HEK293 (cell line): ENCODE measurements around the gene RIPPLY2.

Experiments used
- CTCF ChIA-PET: fragments of 350-600 bp; formaldehyde crosslinking; extraction: SDS; loops from one replicate; lab custom pipeline; 2021; ENCODE audit warnings: antibody characterized with exemption; lab: Yijun Ruan, JAX
- POLR2A ChIA-PET: fragments of 300-600 bp; formaldehyde crosslinking; extraction: SDS; loops from one replicate; lab custom pipeline; 2020; ENCODE audit warnings: antibody characterized with exemption, inconsistent platforms; lab: Yijun Ruan, JAX
- H3K27ac ChIP-seq: fragments of 200-500 bp; sonication (Bioruptor generic); 2 replicates; pipeline ENCODE4 v1.5.1; 2014; ENCODE audit warnings: low read depth, low read length, control low read depth, inconsistent platforms; ENCODE audit errors: extremely low read depth
- H3K36me3 ChIP-seq, 2 experiments: fragments of 200-500 bp in 1 of 2; sonication (Bioruptor generic) in 1 of 2; 1 replicate in 1 of 2; 2 replicates in 1 of 2; pipeline ENCODE4 v1.5.1; 2014 to 2017; ENCODE audit warnings: inconsistent platforms in 2 of 2, low read length in 2 of 2; ENCODE audit not compliant: control insufficient read depth in 2 of 2, insufficient read depth in 1 of 2
- H3K4me1 ChIP-seq: fragments of 200-500 bp; sonication (Bioruptor generic); 2 replicates; pipeline ENCODE4 v1.5.1; 2014; ENCODE audit warnings: mild to moderate bottlenecking, low read length, inconsistent platforms; ENCODE audit not compliant: control insufficient read depth, insufficient read depth
- H3K4me3 ChIP-seq: 2 replicates; pipeline ENCODE4 v1.5.1; 2011; ENCODE audit warnings: low read depth, mild to moderate bottlenecking, control low read depth, low read length, moderate library complexity
- H3K9me3 ChIP-seq: fragments of 200-500 bp; sonication (Bioruptor generic); 2 replicates; pipeline ENCODE4 v1.5.1; 2014; ENCODE audit warnings: low read depth, low read length, inconsistent platforms; ENCODE audit not compliant: control insufficient read depth, insufficient read depth
- BCL11A ChIP-seq: fragments of 450-650 bp; formaldehyde crosslinking; IDR thresholded peaks from 2 replicates; pipeline ENCODE4 v1.5.1; 2016; ENCODE audit warnings: low read depth, missing biosample characterization, missing genetic modification characterization
- EGR2 ChIP-seq: fragments of 450-650 bp; formaldehyde crosslinking; IDR thresholded peaks from 2 replicates; pipeline ENCODE4 v1.5.1; 2016; ENCODE audit warnings: low read depth, missing biosample characterization, missing genetic modification characterization
- KLF10 ChIP-seq: fragments of 450-650 bp; IDR thresholded peaks from 2 replicates; pipeline ENCODE4 v1.5.1; 2018; ENCODE audit warnings: missing biosample characterization, mild to moderate bottlenecking, missing genetic modification characterization
- SP2 ChIP-seq: fragments of 450-650 bp; formaldehyde crosslinking; IDR thresholded peaks from 2 replicates; pipeline ENCODE4 v1.5.1; 2016; ENCODE audit warnings: missing biosample characterization, missing genetic modification characterization
- ZBTB17 ChIP-seq: fragments of 450-650 bp; formaldehyde crosslinking; IDR thresholded peaks from 2 replicates; pipeline ENCODE4 v1.5.1; 2016; ENCODE audit warnings: missing biosample characterization, missing genetic modification characterization
- ZBTB26 ChIP-seq: fragments of 450-650 bp; formaldehyde crosslinking; optimal IDR thresholded peaks from 2 replicates; pipeline ENCODE3; 2016; ENCODE audit warnings: missing biosample characterization, mild to moderate bottlenecking, missing genetic modification characterization
- ZNF148 ChIP-seq: fragments of 450-650 bp; formaldehyde crosslinking; IDR thresholded peaks from 2 replicates; pipeline ENCODE4 v1.5.0; 2017; ENCODE audit warnings: missing biosample characterization, missing genetic modification characterization, borderline replicate concordance
- ZNF211 ChIP-seq: fragments of 450-650 bp; formaldehyde crosslinking; IDR thresholded peaks from 2 replicates; pipeline ENCODE4 v1.5.1; 2016; ENCODE audit warnings: low read depth, missing biosample characterization, missing genetic modification characterization
- ZNF354C ChIP-seq: fragments of 450-650 bp; formaldehyde crosslinking; IDR thresholded peaks from 2 replicates; pipeline ENCODE4 v1.5.1; 2016; ENCODE audit warnings: missing biosample characterization, missing genetic modification characterization, low read depth, borderline replicate concordance
- ZNF366 ChIP-seq: fragments of 450-650 bp; formaldehyde crosslinking; conservative IDR thresholded peaks from 2 replicates; pipeline ENCODE4 v1.5.1; 2016; ENCODE audit warnings: missing biosample characterization, missing genetic modification characterization
- ZNF398 ChIP-seq: fragments of 450-650 bp; formaldehyde crosslinking; IDR thresholded peaks from 2 replicates; pipeline ENCODE4 v1.5.1; 2017; ENCODE audit warnings: missing biosample characterization, missing genetic modification characterization
- ZNF423 ChIP-seq: fragments of 450-650 bp; formaldehyde crosslinking; IDR thresholded peaks from 2 replicates; pipeline ENCODE4 v1.5.1; 2016; ENCODE audit warnings: missing biosample characterization, missing genetic modification characterization
- ZNF544 ChIP-seq: fragments of 450-650 bp; formaldehyde crosslinking; IDR thresholded peaks from 2 replicates; pipeline ENCODE4 v1.5.0; 2017; ENCODE audit warnings: missing biosample characterization, missing genetic modification characterization
- ZNF549 ChIP-seq: fragments of 450-650 bp; IDR thresholded peaks from 2 replicates; pipeline ENCODE4 v1.5.1; 2018; ENCODE audit warnings: missing biosample characterization, missing genetic modification characterization, mild to moderate bottlenecking, inconsistent platforms, moderate library complexity
- ZNF558 ChIP-seq: fragments of 450-650 bp; formaldehyde crosslinking; IDR thresholded peaks from 2 replicates; pipeline ENCODE4 v1.5.1; 2016; ENCODE audit warnings: missing biosample characterization, missing genetic modification characterization
- ZNF670 ChIP-seq: fragments of 450-650 bp; formaldehyde crosslinking; IDR thresholded peaks from 2 replicates; pipeline ENCODE4 v1.5.1; 2016; ENCODE audit warnings: missing biosample characterization, missing genetic modification characterization, low read depth
- ZNF692 ChIP-seq: fragments of 450-650 bp; formaldehyde crosslinking; IDR thresholded peaks from 2 replicates; pipeline ENCODE4 v1.5.1; 2016; ENCODE audit warnings: missing biosample characterization, missing genetic modification characterization
- ZSCAN30 ChIP-seq: fragments of 450-650 bp; IDR thresholded peaks from 2 replicates; pipeline ENCODE4 v1.5.1; 2018; ENCODE audit warnings: missing biosample characterization, mild to moderate bottlenecking, missing genetic modification characterization, moderate library complexity

RIPPLY2 gene

DNA sequence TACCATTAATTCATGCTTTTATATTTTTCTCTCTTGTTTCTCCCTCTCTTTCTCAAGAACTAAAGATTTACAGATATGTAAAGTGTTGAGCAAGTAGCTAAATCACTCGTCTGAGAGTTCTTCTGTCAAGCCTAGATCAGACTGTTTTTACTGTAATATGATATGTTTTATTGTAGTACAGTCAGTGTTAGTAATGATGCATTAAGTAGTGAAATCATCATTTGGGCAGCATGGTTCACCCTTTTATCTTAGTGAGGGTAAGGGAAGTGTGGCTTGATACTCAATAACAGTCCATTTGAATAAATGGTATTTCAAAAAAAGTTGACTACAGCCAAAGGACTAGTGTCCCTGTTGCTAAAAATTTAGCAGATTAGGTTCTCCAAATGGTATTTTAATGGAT is 15.5 kb downstream of the RIPPLY2 start (continued):
- TF ChIP-seq ZNF148 (tag by site-specific recombination) (no peak), BCL11A (tag by site-specific recombination) (no peak), ZNF558 (tag by site-specific recombination) (peak; percentile 87), SP2 (tag by site-specific recombination) (no peak), ZNF366 (peak; percentile 88), ZBTB17 (peak; percentile 69), KLF10 (no peak; the same call in 1 of the 2 replicates), ZNF692 (tag by site-specific recombination) (peak; percentile 83), ZSCAN30 (peak; percentile 17; the same call in 1 of the 2 replicates), ZBTB26 (tag by site-specific recombination) (no peak), ZNF544 (tag by site-specific recombination) (no peak)

- H3K4me1 ChIP-seq, result no peaks in the 10 kb centered on the region
These were observed 17.5 kb downstream of the RIPPLY2 start for GRCh38 chr6:83870649-83871048.

GRCh38 chr6:83872386-83873118 is 19.4 kb downstream of the RIPPLY2 start:
- Histone ChIP-seq H3K4me3 (no peak overlapping the region), H3K4me1 (no peaks in the 10 kb centered on the region), H3K9me3 (no peaks in the 10 kb centered on the region), H3K36me3 (peaks cover 0 to 5% of the 10 kb centered on the region in 2 experiments; a peak in 2 of 3 replicates), H3K27ac (no peak overlapping the region)
- ChIA-PET CTCF (interaction anchor here (1.4 kb wide), 1 partner anchor 13 kb away, joined by 5 read pairs; the partner anchor contains the start of gene CYB5R4), POLR2A (interaction anchor here (0.7 kb wide), 1 partner anchor 643 kb away, joined by 3 read pairs; no protein-coding TSS in a partner anchor)
- no peak for TF ChIP-seq ZNF398
- TF ChIP-seq ZBTB17, result peak; percentile 47; the same call in 1 of the 2 replicates

More at GRCh38 chr6:83870649-83871048, 17.5 kb downstream of the RIPPLY2 start:
- ChIA-PET POLR2A (interaction anchor here (1.4 kb wide), 1 partner anchor 11 kb away, joined by 7 read pairs; the partner anchor contains the start of gene CYB5R4), CTCF (interaction anchor here (0.6 to 2.0 kb wide), 4 partner anchors 11 to 249 kb away, joined by 3 to 5 read pairs (median 4); partner anchors contain the start of gene CYB5R4)
- Histone ChIP-seq H3K4me3 (no peak overlapping the region), H3K36me3 (peaks cover 0 to 23% of the 10 kb centered on the region in 2 experiments; a peak in 2 of 3 replicates), H3K27ac (no peak overlapping the region), H3K9me3 (no peaks in the 10 kb centered on the region)
- TF ChIP-seq ZNF670 (tag by site-specific recombination) (no peak), ZNF423 (tag by site-specific recombination) (no peak), EGR2 (tag by site-specific recombination) (no peak), ZNF354C (no peak), ZNF549 (tag by site-specific recombination) (no peak), ZNF211 (tag by site-specific recombination) (no peak), BCL11A (tag by site-specific recombination) (no peak)
